Inflammatory macrophage (primary cell): Measurements from ENCODE around the gene METTL9.
"Not testable (repeated sequence)": the region's sequence is repeated elsewhere in the genome, so short reads cannot be mapped to it uniquely, and the experiment has no call there.

Source experiments
- DNase-seq, 2 donors: peaks; one replicate each; pipeline ENCODE4 v3.0.0-alpha.2; 2020 to 2022
- total RNA-seq, 18 experiments: gene quantifications; one replicate each; lab custom pipeline; 2026; ENCODE audit warnings: mixed read lengths in 6 of 18, inconsistent platforms in 2 of 18; lab: John Stamatoyannopoulos, UW

Gene METTL9
- 72.5 to 581 (median 145) reads per million in 18 experiments for total RNA-seq

- DNase-seq = peak; percentile 96 to 97
Measured at GRCh38 chr16:21599122-21600030, at the start of gene METTL9. Gene METTL9, plus strand, starts transcription at chr16:21599577. Its CDS starts 157 bp downstream, at chr16:21599734.

- DNase-seq = not testable (repeated sequence)
Measured at GRCh38 chr16:21549975-21550374, 49.4 kb upstream of the METTL9 start.

GRCh38 chr16:21550435-21550834 lies 48.9 kb upstream of the METTL9 start:
- not testable (repeated sequence) for DNase-seq

GRCh38 chr16:21551076-21551475 lies 48.3 kb upstream of the METTL9 start:
- DNase-seq = not testable (repeated sequence)

- not testable (repeated sequence) for DNase-seq
Measured at GRCh38 chr16:21551600-21551999, 47.8 kb upstream of the METTL9 start.

- not testable (repeated sequence) for DNase-seq
Measured at GRCh38 chr16:21553481-21554296, 45.7 kb upstream of the METTL9 start.

GRCh38 chr16:21554795-21555585 lies 44.4 kb upstream of the METTL9 start:
- peak; percentile 86 to 91 for DNase-seq

GRCh38 chr16:21555621-21556020 lies 43.8 kb upstream of the METTL9 start:
- not testable (repeated sequence) for DNase-seq

GRCh38 chr16:21556026-21556595 lies 43.3 kb upstream of the METTL9 start:
- DNase-seq = not testable (repeated sequence)

GRCh38 chr16:21556651-21557241 lies 42.6 kb upstream of the METTL9 start:
- not testable (repeated sequence) for DNase-seq

GRCh38 chr16:21560462-21560861 lies 38.9 kb upstream of the METTL9 start:
- no peak for DNase-seq

- no peak for DNase-seq
Measured at GRCh38 chr16:21563676-21564075, 35.7 kb upstream of the METTL9 start.

- not testable (repeated sequence) for DNase-seq
Measured at GRCh38 chr16:21564367-21564766, 35.0 kb upstream of the METTL9 start.

GRCh38 chr16:21565507-21565860 lies 33.9 kb upstream of the METTL9 start:
- no peak for DNase-seq

GRCh38 chr16:21565861-21566669 lies 33.3 kb upstream of the METTL9 start:
- DNase-seq = peak; percentile 74 to 75

- DNase-seq = no peak
Measured at GRCh38 chr16:21566891-21567414, 32.4 kb upstream of the METTL9 start.

- DNase-seq = not testable (repeated sequence)
Measured at GRCh38 chr16:21567496-21567895, 31.9 kb upstream of the METTL9 start.

GRCh38 chr16:21568502-21569189 lies 30.7 kb upstream of the METTL9 start:
- no peak for DNase-seq

GRCh38 chr16:21570676-21571017 lies 28.7 kb upstream of the METTL9 start:
- DNase-seq = no peak

- DNase-seq = not testable (repeated sequence)
Measured at GRCh38 chr16:21573506-21573905, 25.9 kb upstream of the METTL9 start.
